Epithelial cell of prostate (primary cell): ENCODE data around the gene KLHDC8A.
"Not testable (repeated sequence)": the region's sequence is repeated elsewhere in the genome, so short reads cannot be mapped to it uniquely, and the experiment has no call there.

Experiments used
- DNase-seq: peaks from one replicate; pipeline ENCODE4 v3.0.0-alpha.2; 2011; ENCODE audit warnings: low read depth, low spot score
- H3K27ac ChIP-seq: fragments of 450-650 bp; 2 replicates; pipeline ENCODE4 v1.5.1; 2017; ENCODE audit warnings: mild to moderate bottlenecking

The KLHDC8A gene

DNA sequence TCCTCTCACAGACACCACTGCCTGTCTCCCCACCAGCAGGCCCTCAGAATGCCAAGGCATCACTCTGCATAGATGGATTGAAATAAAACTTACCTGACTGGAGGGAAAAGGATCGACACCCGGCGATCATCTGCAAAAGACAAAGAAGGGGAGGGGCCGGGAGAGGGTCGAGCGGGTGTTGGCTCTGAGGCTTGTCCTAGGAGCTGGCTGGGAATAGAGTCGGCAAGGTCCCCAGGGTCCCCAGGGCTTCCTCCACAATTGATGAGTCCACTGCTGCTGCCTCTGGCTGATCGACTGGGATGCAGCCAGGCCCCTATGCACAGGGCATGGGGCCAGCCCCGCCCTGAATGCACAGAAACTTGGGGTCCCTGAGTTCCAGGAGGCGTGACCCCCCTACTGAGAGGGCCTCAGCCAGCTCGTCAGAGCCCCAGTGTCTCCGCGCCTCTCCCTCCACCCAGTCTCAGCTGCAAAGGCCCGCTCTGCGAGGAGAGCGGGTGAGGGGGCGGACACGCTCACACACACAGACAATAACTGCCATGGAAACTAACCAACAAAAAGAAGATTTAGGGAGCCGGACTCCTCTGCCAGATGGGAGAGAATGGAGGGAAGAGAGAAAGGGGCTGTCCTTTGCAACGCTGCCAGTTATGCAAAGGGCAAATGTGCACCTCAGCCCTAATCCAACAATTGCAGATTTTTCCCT is at the start of gene KLHDC8A:
TSS of gene KLHDC8A (minus strand) at position 483 of the 700 bp plus-strand sequence. CDS start 13,318 bp downstream, outside the sequence.
- no peak within 1 kb of the TSS for H3K27ac ChIP-seq
- DNase-seq = no peak

DNA sequence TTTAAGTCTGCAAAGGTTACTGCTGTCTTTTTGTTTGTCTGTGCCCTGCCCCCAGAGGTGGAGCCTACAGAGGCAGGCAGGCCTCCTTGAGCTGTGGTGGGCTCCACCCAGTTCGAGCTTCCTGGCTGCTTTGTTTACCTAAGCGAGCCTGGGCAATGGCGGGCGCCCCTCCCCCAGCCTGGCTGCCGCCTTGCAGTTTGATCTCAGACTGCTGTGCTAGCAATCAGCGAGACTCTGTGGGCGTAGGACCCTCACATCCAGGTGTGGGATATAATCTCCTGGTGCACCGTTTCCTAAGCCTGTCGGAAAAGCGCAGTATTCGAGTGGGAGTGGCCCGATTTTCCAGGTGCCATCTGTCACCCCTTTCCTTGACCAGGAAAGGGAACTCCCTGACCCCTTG is 49.5 kb upstream of the KLHDC8A start:
- not testable (repeated sequence) for H3K27ac ChIP-seq, DNase-seq

DNA sequence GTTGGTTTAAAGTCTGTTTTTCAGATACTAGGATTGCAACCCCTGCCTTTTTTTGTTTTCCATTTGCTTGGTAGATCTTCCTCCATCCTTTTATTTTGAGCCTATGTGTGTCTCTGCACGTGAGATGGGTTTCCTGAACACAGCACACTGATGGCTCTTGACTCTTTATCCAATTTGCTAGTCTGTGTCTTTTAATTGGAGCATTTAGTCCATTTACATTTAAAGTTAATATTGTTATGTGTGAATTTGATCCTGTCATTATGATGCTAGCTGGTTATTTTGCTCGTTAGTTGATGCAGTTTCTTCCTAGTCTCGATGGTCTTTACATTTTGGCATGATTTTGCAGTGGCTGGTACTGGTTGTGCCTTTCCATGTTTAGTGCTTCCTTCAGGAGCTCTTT is 47.8 kb upstream of the KLHDC8A start:
- not testable (repeated sequence) for DNase-seq, H3K27ac ChIP-seq

DNA sequence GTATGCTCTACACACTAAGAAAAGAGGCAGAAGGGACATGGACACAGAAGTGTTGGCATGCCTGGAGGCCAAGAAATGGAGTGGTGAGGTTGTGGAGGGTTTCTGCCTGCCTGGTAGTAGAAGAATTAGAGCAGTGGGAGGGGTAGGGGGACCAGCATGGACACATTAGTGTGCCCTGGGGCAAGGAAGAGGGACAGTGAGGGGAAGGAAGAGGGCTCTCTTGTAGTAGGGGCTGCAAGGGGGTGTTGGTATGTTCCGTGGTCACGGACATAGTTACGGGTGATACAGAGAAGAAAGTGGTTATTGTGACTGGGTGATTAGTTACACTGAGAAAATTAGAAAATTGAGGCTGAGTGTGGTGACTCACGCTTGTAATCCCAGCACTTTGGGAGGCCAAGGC is 41.9 kb upstream of the KLHDC8A start:
- no peak for DNase-seq
- H3K27ac ChIP-seq = no peak overlapping the region

DNA sequence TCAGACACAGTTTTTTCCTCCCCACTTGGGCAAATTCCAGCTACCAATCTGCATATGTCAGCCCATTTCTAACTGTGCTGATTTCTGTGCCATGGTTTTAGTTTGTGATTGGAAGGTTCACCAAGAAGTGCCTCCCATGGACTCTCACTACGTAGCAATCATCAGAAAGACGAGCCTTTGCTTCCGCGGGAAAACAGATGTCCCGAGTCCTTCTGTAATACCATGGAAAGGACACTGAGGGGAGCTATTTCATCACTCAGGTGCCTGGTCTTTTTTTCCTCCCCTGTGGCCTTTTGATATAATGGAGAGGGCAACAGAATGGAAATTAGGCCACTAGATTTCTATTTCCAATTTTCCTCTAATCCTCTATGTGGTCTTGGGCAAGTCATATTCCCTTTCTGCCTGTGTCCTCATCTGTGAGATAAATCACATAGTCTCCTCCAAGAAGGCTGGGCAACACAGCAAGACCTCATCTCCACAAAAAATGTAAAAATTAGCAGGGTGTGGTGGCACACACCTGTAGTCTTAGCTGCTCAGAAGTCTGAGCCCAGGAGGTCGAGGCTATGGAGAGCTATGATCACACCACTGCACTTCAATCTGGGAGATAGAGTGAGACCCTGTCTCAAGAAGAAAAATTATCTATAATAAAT is 40.4 kb upstream of the KLHDC8A start:
- DNase-seq = no peak

GRCh38 chr1:205395616-205396015 is 38.9 kb upstream of the KLHDC8A start:
- no peak for DNase-seq

More for the DNA sequence above, 40.4 kb upstream of the KLHDC8A start:
- no peak overlapping the region for H3K27ac ChIP-seq

GRCh38 chr1:205392650-205393049 is 35.9 kb upstream of the KLHDC8A start:
- DNase-seq = no peak
- H3K27ac ChIP-seq = no peak overlapping the region

More at GRCh38 chr1:205395616-205396015, 38.9 kb upstream of the KLHDC8A start:
- no peak overlapping the region for H3K27ac ChIP-seq

DNA sequence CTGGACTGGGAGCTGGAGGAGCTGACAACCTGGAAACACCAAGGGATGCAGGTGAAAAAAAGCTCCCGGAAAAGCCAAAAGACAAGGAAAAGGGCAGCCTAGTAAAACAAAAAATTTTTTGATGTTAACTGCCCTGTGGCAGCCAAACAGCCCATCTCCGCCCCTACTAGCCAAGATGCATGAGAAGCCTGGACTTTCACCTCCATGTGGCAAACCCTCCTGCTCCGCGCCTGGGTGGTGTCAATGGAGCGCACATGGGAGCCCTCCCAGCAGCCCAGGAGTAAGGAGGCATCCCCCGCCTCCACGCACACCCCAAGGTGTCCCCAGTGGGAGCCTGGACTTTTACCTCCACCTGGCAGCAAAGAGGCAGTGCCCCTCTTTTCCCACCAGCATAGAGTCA is 34.7 kb upstream of the KLHDC8A start:
- H3K27ac ChIP-seq = no peak overlapping the region
- no peak for DNase-seq

DNA sequence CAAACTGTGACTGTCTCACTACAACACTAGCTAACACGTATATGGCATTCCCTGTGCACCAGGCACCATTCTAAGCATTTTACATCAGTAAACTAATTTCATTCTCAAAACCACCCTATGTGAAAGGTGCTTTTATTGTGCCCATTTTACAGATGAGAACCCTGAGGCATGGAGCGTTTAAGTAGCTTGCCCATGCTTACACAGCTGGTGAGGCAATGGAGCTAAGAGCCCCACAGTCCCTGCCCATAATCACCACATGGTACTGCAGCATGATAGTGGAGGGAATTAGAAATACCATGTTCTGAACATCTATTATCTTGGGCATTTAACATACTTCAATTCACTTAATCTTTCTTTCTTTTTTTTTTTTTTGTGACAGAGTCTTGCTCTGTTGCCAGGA is 31.1 kb upstream of the KLHDC8A start:
- no peak overlapping the region for H3K27ac ChIP-seq
- no peak for DNase-seq

GRCh38 chr1:205382990-205383389 is 26.3 kb upstream of the KLHDC8A start:
- not testable (repeated sequence) for DNase-seq, H3K27ac ChIP-seq

DNA sequence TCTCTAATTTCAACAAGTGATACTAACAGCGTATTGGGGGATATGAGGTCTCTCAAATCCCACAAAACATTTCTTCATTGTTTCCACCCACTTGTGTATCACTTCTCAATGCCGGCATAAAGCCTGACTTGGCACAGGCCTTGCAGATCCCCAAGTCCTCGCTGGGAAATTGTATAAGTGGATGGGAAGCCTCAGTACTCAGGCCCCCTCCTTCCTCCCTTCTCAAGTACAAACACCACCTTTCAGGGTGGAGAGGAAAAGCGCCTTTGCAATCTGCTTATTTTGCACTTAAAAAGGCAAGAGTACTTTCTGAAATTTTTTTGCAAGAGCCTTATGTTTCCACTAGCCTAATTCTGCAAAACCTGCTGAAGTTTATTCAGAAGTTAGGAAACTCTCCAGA is 25.8 kb upstream of the KLHDC8A start:
- DNase-seq = no peak
- no peak overlapping the region for H3K27ac ChIP-seq

DNA sequence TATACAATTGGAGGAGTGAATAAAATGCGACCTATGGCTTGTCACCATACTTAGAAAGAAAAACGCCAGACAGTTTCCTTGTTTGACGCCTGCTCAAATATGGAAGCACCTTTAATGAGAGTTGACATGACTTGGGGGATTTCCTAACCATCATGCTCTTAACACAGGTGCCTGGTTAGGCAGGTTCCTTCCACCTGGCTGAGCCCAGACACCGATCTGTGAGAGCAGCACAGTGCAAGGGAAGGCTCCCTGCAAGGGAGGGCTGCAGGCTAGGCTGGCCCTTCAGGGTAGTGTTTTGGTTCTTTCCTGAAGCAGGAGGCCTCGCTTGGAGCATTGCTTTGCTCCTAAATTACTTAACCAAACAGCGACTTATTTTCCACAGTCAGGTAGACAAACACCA is 24.6 kb upstream of the KLHDC8A start:
- DNase-seq = no peak
- H3K27ac ChIP-seq = no peak overlapping the region

- H3K27ac ChIP-seq = no peak overlapping the region
- DNase-seq = no peak
These were observed 24.2 kb upstream of the KLHDC8A start for GRCh38 chr1:205380882-205381281.

DNA sequence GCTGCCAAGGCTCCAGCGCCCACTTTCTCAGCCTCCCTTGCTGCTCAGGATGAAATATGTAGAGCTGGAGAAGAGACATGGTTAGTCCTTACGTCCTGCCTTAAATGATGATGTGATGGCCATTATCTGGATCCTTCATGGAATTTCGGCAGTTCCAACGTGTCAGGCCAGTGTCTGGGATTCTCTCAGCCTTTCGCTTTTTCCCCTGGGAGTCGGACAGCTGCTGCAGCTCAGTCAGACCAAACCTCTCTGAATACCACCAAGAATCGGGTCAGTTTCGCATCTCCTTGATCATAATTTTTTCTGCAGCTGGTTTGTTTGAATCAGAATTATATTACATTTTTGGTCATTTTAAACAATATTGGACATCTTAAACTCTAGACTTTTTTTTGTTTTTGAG is 22.3 kb upstream of the KLHDC8A start:
- DNase-seq = no peak
- H3K27ac ChIP-seq = no peak overlapping the region

- H3K27ac ChIP-seq = no peak overlapping the region
- DNase-seq = no peak
These were observed 20.6 kb upstream of the KLHDC8A start for GRCh38 chr1:205377355-205377754.

DNA sequence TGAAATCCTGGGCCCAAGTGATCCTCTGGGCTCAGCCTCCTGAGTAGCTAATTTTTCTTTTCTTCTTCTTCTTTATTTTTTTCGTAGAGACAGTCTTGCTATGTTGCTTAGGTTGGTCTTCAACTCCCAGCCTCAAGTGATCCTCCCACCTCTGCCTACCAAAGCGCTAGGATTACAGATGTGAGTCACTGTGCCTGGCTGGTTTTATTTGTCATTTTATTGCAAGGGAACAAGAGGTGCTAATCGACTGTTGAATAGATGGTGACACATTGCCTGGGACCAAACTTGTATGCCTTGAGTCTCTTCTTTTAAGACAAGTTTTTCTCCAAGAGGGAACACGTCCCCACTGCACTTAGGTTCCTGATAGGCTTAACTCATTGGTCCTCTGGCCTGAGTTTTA is 20.0 kb upstream of the KLHDC8A start:
- no peak for DNase-seq
- H3K27ac ChIP-seq = no peak overlapping the region

GRCh38 chr1:205375835-205376545 is 19.3 kb upstream of the KLHDC8A start:
- no peak overlapping the region for H3K27ac ChIP-seq
- no peak for DNase-seq

- no peak overlapping the region for H3K27ac ChIP-seq
- no peak for DNase-seq
These were observed 17.7 kb upstream of the KLHDC8A start for GRCh38 chr1:205374210-205375078.

DNA sequence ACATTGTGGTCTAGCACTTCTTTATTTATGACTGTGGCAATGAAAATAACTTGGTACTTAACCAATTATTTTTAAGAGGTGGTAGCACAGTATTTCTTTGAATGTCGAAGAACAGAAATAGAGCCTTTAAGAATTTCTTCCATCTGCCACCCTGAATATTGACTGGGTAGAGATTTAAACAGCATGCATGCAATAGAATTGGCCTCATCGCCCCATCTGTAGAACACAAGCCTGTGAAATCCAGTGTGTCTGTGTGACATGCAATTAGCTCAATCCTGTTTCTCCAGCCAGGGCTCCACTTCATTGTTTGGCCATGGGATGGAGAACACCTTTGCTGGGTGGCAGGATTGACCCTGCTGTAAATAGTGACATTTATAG is 17.1 kb upstream of the KLHDC8A start:
- H3K27ac ChIP-seq = no peak overlapping the region
- no peak for DNase-seq

GRCh38 chr1:205373022-205373797 is 16.5 kb upstream of the KLHDC8A start:
- DNase-seq = no peak
- no peak overlapping the region for H3K27ac ChIP-seq
